Sciatic nerve (tissue), 2 donors: ENCODE results near the gene LMLN. TPM values are rescaled to one million over a fixed set of nuclear protein-coding genes. Genes with fewer than 3 reads are reported as not detected.
"Not testable (repeated sequence)": the region's sequence is repeated elsewhere in the genome, so short reads cannot be mapped to it uniquely, and the experiment has no call there.

Experiments
- ATAC-seq: fragments of 200-7000 bp; cut with Tn5 transposase; one replicate; pipeline ENCODE4 v1.9.1; 2020; ENCODE audit warnings: mild to moderate bottlenecking, moderate library complexity
- DNase-seq: peaks from one replicate; pipeline ENCODE4 v3.0.0-alpha.2; 2020; ENCODE audit warnings: low spot score
- intact Hi-C: fragments of 100-400 bp; cut with DNase I; formaldehyde crosslinking; loops from one replicate; pipeline ENCODE4 v1.14.2; 2022
- total RNA-seq: library from RNA; stranded (reverse); fragmentation: NEBNext Ultra II Directional; extraction: Animal tissue kit (Norgen Biotek cat#: 25700); gene quantifications from one replicate; pipeline ENCODE4 v1.2.1, GENCODE V29; 2021
- donor health status: DM: no; HTN: no; CAD: no.
- donor health status: DM: no; HTN: no; CAD: no.

LMLN gene
- total RNA-seq, 1 donor from 2014 or later, result 12.2 TPM

DNA sequence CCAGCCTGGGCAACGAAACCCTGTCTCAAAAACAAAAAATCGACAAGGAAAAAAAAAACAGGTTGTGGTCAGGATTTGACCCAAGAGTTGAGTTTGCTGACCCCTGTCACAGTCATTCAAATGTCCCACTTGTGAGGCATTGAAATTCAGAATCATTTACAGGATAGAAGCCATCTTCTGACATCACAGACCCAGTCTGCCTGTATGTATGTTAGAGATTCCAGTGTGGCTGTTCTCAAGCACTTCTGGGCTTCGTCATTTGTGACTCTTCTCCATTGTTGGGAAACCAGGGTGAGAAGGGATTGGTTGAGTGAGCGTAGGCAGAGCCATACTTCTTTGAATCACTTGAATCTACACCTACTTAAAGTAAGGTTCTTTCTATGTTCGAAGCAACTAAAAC, 57.1 kb downstream of the LMLN start:
- intact Hi-C loops, result no loop called here
- ATAC-seq, result no peak
- no peak for DNase-seq

GRCh38 chr3:198018416-198018815, 58.4 kb downstream of the LMLN start:
- no peak for ATAC-seq
- intact Hi-C loops, result no loop called here

DNA sequence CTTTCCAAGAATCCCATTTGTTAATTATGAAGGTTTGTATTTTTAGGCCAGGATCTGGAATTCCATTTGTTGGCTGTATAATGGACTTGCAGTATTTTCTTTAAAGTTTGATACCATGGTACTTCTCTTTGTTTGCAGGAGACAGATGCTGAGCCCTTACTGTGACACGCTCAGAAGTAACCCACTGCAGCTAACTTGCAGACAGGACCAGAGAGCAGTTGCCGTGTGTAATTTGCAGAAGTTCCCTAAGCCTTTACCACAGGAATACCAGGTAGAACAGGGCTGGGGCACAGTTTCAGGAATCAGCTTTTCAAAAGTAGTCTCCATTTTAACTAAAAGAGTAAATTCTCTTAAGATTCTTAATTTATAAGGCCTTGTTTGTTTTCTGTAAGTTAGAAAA, 59.1 kb downstream of the LMLN start:
- intact Hi-C loops, result no loop called here

More at GRCh38 chr3:198018416-198018815, 58.4 kb downstream of the LMLN start:
- DNase-seq, result no peak

GRCh38 chr3:198021320-198021719, 61.3 kb downstream of the LMLN start:
- no peak for ATAC-seq
- no peak for DNase-seq
- intact Hi-C loops, result no loop called here

More for the DNA sequence above, 59.1 kb downstream of the LMLN start:
- ATAC-seq (no peak), DNase-seq (no peak)

DNA sequence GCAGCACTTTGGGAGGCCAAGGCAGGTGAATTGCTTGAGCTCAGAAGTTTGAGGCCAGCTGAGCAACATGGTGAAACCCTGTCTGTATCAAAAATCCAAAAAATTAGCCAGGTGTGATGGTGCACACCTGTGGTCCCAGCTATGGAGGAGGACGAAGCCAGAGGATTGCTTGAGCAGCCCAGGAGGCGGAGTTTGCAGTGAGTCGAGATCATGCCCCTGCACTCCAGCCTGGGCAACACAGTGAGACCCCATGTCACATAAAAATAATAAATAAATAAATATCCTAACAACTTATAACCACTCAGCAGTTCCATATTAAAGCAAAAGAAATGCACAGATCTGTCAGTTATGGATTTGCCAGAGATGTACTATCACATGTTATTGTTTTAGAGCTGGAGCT, 62.6 kb downstream of the LMLN start:
- no peak for DNase-seq
- no peak for ATAC-seq
- intact Hi-C loops, result no loop called here

DNA sequence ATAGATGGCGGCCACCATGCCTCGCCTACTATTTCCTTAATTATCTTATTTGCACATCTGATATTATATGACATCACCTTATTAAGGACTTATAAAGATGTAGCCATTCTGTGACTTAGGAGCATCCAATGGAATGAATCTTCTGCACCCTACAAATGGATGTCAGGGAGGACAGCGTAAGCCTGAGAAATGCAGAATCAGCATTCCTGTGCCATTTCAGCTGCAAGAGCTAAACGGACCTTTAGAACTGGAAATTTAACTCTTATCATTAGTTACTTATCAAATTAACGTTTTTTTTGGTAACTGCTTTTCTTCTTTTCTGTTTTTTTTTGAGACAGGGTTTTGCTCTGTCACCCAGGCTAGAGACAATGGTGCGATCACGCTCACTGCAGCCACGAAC, 65.6 kb downstream of the LMLN start:
- intact Hi-C loops, result no loop called here
- ATAC-seq, result no peak

DNA sequence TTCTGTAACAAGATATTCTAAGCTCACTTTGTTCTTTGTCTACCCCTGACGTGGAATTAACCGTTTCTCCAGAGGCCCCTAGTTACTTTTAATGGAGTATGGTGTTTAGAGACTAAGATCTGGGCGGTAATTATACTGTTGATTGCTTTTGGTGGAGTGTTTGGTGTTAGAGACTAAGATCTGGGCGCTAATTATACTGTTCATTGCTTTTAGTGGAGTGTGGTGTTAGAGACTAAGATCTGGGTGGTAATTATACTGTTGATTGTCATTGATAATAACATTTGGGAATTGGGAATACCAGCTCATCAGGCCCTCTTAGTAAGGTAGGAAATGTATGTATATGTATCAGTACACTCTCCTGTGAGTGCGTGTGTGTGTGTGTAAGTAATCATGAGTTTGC, 66.6 kb downstream of the LMLN start:
- no peak for ATAC-seq

More for the DNA sequence above, 65.6 kb downstream of the LMLN start:
- DNase-seq, result no peak

GRCh38 chr3:198027045-198027798, 67.2 kb downstream of the LMLN start:
- ATAC-seq (no peak), DNase-seq (no peak)
- intact Hi-C loops, result no loop called here

More for the DNA sequence above, 66.6 kb downstream of the LMLN start:
- intact Hi-C loops, result no loop called here
- DNase-seq, result no peak

- intact Hi-C loops, result no loop called here
- ATAC-seq (no peak), DNase-seq (no peak)
Measured at GRCh38 chr3:198027799-198028390, 67.9 kb downstream of the LMLN start.

DNA sequence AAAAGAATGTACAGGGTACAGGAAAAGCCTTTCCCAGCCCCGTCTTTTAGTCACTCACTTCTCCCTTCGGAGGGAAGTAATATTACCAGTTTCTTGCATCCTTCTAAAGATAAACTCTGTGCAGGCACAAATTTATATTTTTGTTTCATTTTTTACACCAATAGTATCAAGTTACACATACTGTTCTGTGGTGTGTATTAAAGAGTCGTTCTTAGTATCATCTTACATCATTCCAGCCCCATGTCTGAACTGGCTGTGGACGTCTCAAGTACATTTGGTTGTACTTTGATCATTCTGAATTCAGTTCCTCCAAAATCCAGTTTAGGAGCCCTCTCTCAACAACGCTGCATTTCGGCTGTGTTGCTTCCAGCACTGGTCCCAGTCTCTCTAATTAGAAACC, 68.7 kb downstream of the LMLN start:
- no peak for ATAC-seq
- intact Hi-C loops, result no loop called here

DNA sequence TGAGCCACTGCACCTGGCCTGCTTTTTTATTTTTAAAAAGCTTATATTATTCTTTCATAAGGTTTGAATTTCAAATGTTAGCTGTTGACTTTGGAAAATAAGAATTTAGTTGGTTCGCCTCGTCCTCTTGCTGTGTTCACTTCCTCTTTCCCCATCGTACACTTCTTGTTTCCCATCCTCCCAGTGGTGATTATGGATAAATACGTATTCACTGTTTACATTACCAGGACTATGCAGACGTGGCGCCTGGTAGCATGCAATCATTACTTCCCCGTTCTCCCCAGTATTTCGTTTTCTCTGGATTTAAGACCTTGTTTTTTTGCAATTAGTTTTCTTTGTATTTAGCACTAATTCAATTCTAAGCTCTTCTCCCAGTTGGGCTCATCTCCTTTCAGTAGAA, 70.1 kb downstream of the LMLN start:
- no peak for ATAC-seq
- no peak for DNase-seq
- intact Hi-C loops, result no loop called here

More for the DNA sequence above, 68.7 kb downstream of the LMLN start:
- DNase-seq, result no peak

- ATAC-seq, result no peak
Measured at GRCh38 chr3:198030726-198031125, 70.7 kb downstream of the LMLN start.

DNA sequence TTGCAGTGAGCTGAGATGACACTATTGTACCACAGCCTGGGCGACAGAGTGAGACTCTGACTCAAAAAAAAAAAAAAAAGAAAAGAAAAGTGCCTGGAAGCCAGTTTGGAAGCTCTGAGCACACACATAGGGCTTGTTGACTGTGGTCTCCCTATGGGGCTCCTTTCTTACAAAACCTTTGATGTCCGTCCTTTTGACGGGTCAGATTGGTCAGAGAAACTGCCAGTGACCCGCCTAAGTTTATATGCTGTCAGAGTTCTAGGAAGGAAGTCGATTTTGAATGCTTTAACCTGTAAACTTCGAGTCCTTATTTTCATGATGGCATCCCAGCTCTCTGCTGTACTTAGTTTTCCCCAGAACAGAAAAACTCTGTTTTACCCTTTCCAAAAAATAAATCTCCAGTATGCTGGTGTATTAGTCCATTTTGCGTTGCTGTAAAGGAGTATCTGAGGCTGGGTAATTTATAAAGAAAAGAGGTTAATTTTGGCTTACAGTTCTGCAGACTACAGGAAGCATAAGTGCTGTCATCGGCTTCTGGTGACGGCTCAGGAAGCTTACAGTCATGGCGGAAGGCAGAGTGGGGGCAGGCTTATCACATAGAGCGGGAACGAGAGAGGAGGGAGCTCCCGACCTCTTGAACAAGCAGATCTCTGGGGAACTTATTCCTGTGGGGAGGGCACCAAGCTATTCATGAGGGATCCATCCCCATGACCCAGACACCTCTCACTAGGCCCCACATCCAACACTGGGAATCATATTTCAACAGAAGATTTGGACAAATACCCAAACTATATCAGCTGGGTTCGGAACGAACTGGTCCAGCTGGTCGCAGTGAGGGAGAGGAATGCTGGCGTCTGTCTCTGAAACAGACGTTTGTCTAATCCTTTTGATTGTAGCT, 72.3 kb downstream of the LMLN start:
- no peak for DNase-seq
- no peak for ATAC-seq
- intact Hi-C loops, result no loop called here

More at GRCh38 chr3:198030726-198031125, 70.7 kb downstream of the LMLN start:
- no peak for DNase-seq
- intact Hi-C loops, result no loop called here

DNA sequence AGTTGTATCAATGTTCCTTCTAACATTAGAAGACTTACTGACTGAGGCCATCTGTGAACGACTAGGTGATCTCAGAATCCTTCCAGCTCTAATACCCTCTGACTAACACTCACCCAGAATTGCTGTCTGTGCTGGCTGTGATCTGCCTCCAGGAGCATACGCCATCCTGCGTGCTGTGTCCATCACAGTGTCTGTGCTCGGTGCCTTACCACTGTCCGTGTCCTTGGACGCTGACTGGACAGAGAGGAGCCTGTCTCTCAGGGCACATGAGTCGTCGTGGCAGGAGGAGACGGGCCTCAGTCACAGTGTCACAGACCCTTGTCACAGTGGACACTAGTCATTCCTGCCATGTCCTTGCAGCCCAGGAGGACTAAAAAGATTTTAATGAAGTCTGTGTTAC, 83.1 kb downstream of the LMLN start:
- ATAC-seq, result no peak
- no peak for DNase-seq
- intact Hi-C loops, result no loop called here

GRCh38 chr3:198046120-198046857, 86.3 kb downstream of the LMLN start:
- DNase-seq (no peak), ATAC-seq (no peak)
- intact Hi-C loops, result no loop called here

- ATAC-seq (no peak), DNase-seq (no peak)
- intact Hi-C loops, result no loop called here
Measured at GRCh38 chr3:198048445-198048844, 88.4 kb downstream of the LMLN start.

DNA sequence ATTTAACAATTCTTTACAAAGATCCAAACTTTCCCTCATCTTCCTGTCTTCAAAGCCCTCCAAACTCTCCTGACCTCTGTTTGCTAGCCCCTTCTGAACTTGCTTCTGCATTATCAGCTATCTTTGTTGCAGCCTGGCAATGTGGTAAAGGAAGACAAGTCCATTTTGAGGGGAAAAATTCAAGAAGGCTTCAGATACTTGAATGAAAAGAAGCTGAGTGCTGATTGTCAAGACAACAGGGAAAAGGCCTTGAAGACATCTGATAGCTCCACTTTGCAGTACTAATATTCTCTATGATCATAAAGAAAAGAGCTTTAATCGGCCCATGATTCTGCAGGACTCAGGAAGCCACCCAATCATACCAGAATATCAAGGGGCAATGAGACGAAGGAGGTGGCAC, 91.8 kb downstream of the LMLN start:
- ATAC-seq (no peak), DNase-seq (no peak)
- intact Hi-C loops, result no loop called here

- intact Hi-C loops, DNase-seq, ATAC-seq: not testable (repeated sequence)
Measured at GRCh38 chr3:198053462-198053861, 93.4 kb downstream of the LMLN start.
